Subcutaneous adipose tissue (tissue), 4 donors: ENCODE data around the gene C1orf210. TPM values are rescaled to one million over a fixed set of nuclear protein-coding genes. Genes with fewer than 3 reads are reported as not detected.

Experiments used
- total RNA-seq, 4 donors: library from RNA; depleted of rRNA; stranded (reverse); fragments of >200 nt; gene quantifications; one replicate each; pipeline ENCODE4 v1.1.0, GENCODE V29; 2016
- TF ChIP-seq, protein P1 (sequence below): fragments of 450-650 bp; IDR thresholded peaks from one replicate; pipeline ENCODE4 v1.5.1; 2016; ENCODE audit warnings: low read depth, mild to moderate bottlenecking, control low read depth, antibody characterized with exemption, moderate library complexity

Gene C1orf210
- total RNA-seq, 4 donors from 2014 or later, result 0.34 to 2.6 TPM; not detected in 2

DNA sequence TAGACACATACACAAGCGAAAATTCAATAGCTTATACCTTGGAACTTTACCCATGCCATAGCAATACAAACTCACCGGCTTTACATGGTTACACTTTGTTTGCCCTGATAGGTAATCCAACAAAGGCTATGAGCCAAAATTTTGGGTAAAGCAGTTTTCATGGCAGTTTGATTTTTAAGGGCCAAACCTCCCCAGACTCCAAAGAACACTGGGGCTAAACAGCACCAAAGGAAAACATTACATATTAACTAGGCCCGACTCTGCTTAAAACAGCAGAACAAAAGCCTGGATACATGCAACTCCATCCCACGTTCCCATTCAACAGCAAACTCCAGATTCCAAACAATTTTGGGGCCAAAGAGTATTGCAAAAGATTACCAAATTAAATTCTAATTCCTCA is 19.9 kb downstream of the C1orf210 start:
- TF ChIP-seq, protein P1, sequence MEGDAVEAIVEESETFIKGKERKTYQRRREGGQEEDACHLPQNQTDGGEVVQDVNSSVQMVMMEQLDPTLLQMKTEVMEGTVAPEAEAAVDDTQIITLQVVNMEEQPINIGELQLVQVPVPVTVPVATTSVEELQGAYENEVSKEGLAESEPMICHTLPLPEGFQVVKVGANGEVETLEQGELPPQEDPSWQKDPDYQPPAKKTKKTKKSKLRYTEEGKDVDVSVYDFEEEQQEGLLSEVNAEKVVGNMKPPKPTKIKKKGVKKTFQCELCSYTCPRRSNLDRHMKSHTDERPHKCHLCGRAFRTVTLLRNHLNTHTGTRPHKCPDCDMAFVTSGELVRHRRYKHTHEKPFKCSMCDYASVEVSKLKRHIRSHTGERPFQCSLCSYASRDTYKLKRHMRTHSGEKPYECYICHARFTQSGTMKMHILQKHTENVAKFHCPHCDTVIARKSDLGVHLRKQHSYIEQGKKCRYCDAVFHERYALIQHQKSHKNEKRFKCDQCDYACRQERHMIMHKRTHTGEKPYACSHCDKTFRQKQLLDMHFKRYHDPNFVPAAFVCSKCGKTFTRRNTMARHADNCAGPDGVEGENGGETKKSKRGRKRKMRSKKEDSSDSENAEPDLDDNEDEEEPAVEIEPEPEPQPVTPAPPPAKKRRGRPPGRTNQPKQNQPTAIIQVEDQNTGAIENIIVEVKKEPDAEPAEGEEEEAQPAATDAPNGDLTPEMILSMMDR, result no peak

DNA sequence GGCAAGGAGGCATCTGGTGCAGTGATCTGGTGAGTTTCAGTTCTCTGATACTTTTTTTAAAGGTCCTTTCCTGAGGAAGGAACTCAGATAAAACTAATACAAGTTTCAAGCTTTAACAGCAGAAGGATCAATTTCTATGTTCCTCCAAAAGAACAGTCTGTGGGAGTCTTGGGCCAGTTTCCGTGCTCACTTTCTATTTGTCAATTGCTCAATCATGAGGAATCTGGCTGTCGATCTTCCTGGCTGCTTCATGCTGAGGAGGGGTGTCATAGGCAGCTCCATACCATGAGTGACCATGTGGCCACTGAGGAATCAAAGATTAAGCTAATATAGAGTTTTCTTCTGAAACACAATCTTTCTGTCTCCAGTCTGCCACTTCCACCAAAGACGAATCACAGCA is 27.0 kb downstream of the C1orf210 start:
- TF ChIP-seq, protein P1, result no peak

- TF ChIP-seq, protein P1, result no peak
These were observed 28.5 kb downstream of the C1orf210 start for GRCh38 chr1:43256675-43257570.

GRCh38 chr1:43255438-43256210 is 29.8 kb downstream of the C1orf210 start:
- TF ChIP-seq, protein P1, result no peak

DNA sequence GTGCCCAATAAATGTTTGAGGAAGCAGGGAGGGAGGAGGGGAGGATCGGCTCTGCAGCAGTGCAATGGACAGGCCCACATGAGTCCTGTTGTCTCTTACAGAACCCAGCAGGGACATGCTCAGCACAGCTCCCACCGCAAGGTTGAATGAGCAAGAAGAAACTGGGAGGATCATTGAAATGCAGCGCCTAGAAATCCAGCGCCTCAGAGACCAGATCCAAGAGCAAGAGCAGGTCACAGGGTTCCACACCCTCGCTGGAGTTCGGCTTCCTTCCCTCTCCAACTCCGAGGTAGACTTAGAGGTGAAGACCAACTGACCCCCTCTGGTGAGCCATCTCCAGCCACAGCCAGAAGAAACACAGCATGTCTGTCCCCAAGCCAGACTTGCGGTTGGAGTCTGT is 31.5 kb downstream of the C1orf210 start:
- TF ChIP-seq, protein P1, result no peak

DNA sequence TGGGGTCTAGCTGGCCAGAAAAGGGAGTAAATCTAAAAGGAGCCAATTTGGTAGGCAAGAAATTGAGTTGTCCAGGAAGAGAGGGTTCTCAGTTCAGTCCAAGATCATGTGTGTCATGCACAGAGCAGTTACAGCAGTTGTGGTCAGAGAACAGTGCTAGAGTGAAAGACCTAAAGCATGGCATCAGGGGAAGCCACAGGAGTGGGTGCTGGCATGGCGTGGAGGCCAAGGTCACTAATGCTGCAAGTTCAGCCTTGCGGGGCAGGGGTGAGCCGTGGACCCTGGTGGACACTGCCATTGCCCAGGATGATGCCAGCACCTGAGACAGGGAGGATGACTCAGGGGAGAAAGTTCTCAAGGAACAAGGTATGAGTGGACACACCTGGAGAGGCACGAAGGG is 32.2 kb downstream of the C1orf210 start:
- TF ChIP-seq, protein P1, result no peak

- TF ChIP-seq, protein P1, result no peak
These were observed 33.2 kb downstream of the C1orf210 start for GRCh38 chr1:43252225-43252624.
